DLD1 (cell line): ENCODE data around the gene ATP6V0E2.

Experiments used
- in situ Hi-C: cut with HindIII; loops from 2 replicates; pipeline ENCODE4 v1.10.0; 2017; ENCODE audit warnings: low sequenced_read_pairs

Gene ATP6V0E2

GRCh38 chr7:149860821-149861727, 12.7 kb upstream of the ATP6V0E2 start:
- in situ Hi-C loops: no loop called here

- in situ Hi-C loops: no loop called here
Observed at GRCh38 chr7:149861728-149862045, 12.1 kb upstream of the ATP6V0E2 start.

GRCh38 chr7:149862156-149862555, 11.6 kb upstream of the ATP6V0E2 start:
- in situ Hi-C loops: no loop called here

GRCh38 chr7:149863500-149863899, 10.3 kb upstream of the ATP6V0E2 start:
- in situ Hi-C loops: no loop called here

- in situ Hi-C loops: no loop called here
Observed at GRCh38 chr7:149864023-149864422, 9.7 kb upstream of the ATP6V0E2 start.

GRCh38 chr7:149864751-149865150, 9.0 kb upstream of the ATP6V0E2 start:
- in situ Hi-C loops: no loop called here

- in situ Hi-C loops: no loop called here
Observed at GRCh38 chr7:149865437-149865836, 8.3 kb upstream of the ATP6V0E2 start.

- in situ Hi-C loops: no loop called here
Observed at GRCh38 chr7:149866139-149866778, 7.5 kb upstream of the ATP6V0E2 start.

- in situ Hi-C loops: no loop called here
Observed at GRCh38 chr7:149866779-149867447, 6.9 kb upstream of the ATP6V0E2 start.

- in situ Hi-C loops: no loop called here
Observed at GRCh38 chr7:149867762-149868622, 5.8 kb upstream of the ATP6V0E2 start.

GRCh38 chr7:149868623-149869290, 5.0 kb upstream of the ATP6V0E2 start:
- in situ Hi-C loops: no loop called here

- in situ Hi-C loops: no loop called here
Observed at GRCh38 chr7:149869291-149869650, 4.5 kb upstream of the ATP6V0E2 start.

- in situ Hi-C loops: no loop called here
Observed at GRCh38 chr7:149869867-149870266, 3.9 kb upstream of the ATP6V0E2 start.

- in situ Hi-C loops: no loop called here
Observed at GRCh38 chr7:149870274-149870673, 3.5 kb upstream of the ATP6V0E2 start.

GRCh38 chr7:149870701-149871483, 2.9 kb upstream of the ATP6V0E2 start:
- in situ Hi-C loops: no loop called here

GRCh38 chr7:149871576-149871975, 2.2 kb upstream of the ATP6V0E2 start:
- in situ Hi-C loops: no loop called here

- in situ Hi-C loops: no loop called here
Observed at GRCh38 chr7:149872419-149873073, 1.2 kb upstream of the ATP6V0E2 start.

- in situ Hi-C loops: no loop called here
Observed at GRCh38 chr7:149873970-149874643, 338 bp downstream of the ATP6V0E2 start.

- in situ Hi-C loops: no loop called here
Observed at GRCh38 chr7:149874644-149875028, 867 bp downstream of the ATP6V0E2 start.
